ENCODE measurements around the gene TRIM8.

DNA sequence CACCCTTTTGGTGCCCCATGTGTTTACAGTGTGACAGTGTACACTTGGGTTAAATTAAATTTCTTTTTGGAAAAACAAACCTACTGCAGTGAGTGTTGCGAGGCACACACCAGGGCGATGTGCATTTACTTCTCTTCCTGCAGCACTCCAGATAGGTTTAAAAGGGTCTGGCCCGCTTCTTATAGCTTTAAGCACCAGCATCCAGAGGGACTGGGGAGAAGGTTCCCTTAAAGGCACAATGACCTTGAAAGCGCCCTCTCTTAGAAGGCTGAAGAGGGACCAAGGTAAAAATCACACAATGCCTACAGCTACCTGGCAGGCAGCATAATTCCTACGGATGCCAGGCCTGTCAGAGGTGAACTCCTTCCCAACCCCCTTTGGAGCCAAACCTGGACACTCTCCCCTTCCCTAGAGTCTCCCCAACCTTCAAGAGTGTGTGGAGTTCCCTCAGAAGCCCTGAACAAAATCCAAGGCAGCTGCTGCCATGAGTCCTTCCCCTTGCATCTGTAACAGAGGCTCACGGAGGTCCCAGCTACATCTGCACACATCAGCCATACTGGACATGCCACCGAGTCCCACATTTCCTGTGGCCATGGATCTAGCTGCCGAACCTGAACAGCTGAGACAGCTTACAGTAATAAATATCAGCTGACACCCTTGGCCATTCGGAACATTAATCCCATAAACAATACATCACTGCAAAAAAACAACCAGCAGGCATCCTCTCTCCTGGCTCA, 33.2 kb downstream of the TRIM8 start:
- TF ChIP-seq, protein P1, sequence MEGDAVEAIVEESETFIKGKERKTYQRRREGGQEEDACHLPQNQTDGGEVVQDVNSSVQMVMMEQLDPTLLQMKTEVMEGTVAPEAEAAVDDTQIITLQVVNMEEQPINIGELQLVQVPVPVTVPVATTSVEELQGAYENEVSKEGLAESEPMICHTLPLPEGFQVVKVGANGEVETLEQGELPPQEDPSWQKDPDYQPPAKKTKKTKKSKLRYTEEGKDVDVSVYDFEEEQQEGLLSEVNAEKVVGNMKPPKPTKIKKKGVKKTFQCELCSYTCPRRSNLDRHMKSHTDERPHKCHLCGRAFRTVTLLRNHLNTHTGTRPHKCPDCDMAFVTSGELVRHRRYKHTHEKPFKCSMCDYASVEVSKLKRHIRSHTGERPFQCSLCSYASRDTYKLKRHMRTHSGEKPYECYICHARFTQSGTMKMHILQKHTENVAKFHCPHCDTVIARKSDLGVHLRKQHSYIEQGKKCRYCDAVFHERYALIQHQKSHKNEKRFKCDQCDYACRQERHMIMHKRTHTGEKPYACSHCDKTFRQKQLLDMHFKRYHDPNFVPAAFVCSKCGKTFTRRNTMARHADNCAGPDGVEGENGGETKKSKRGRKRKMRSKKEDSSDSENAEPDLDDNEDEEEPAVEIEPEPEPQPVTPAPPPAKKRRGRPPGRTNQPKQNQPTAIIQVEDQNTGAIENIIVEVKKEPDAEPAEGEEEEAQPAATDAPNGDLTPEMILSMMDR (IDR thresholded peaks at IDR 0.05; ENCODE audit: low read depth, low read length, poor library complexity, severe bottlenecking), result no peak
- TF ChIP-seq EZH2phosphoT487 (IDR thresholded peaks at IDR 0.05; ENCODE audit: borderline replicate concordance, low read length), result no peak
